Stimulated activated CD8-positive, alpha-beta memory T cell treated with anti-CD3 and anti-CD28 coated beads, Interleukin-2, amount 100 ng/mL, for 48 hours (primary cell): ENCODE data around the gene GAMT.
A peak's percentile ranks its signal among the peaks of the same experiment; 100 is the strongest.
"Not testable (repeated sequence)": the region's sequence is repeated elsewhere in the genome, so short reads cannot be mapped to it uniquely, and the experiment has no call there.

Experiments used
- DNase-seq, 2 donors: peaks; one replicate each; pipeline ENCODE4 v3.0.0-alpha.2; 2020; ENCODE audit warnings: low read depth in 2 of 2

The GAMT gene

GRCh38 chr19:1401138-1401888 is at the start of gene GAMT:
Gene GAMT (minus strand): TSS chr19:1401542. CDS start chr19:1401476, 66 bp downstream.
- DNase-seq = peak; percentile 39 to 49

- no peak for DNase-seq
Measured at GRCh38 chr19:1449467-1450442, 48.4 kb upstream of the GAMT start, which contains the start of gene APC2. Gene APC2 (plus strand): TSS chr19:1450121. CDS start chr19:1453002, 2,881 bp downstream.

- DNase-seq = no peak
Measured at GRCh38 chr19:1447944-1448343, 46.6 kb upstream of the GAMT start.

GRCh38 chr19:1447504-1447903 is 46.2 kb upstream of the GAMT start:
- no peak for DNase-seq

GRCh38 chr19:1446713-1447481 is 45.6 kb upstream of the GAMT start:
- no peak for DNase-seq

GRCh38 chr19:1445932-1446712 is 44.8 kb upstream of the GAMT start:
- no peak for DNase-seq

- DNase-seq = peak; percentile 75 to 77
Measured at GRCh38 chr19:1445185-1445931, 44.0 kb upstream of the GAMT start.

- no peak for DNase-seq
Measured at GRCh38 chr19:1441677-1442438, 40.5 kb upstream of the GAMT start.

- no peak for DNase-seq
Measured at GRCh38 chr19:1441022-1441426, 39.7 kb upstream of the GAMT start.

- no peak for DNase-seq
Measured at GRCh38 chr19:1440418-1440801, 39.1 kb upstream of the GAMT start.

- not testable (repeated sequence) for DNase-seq
Measured at GRCh38 chr19:1439525-1440417, 38.4 kb upstream of the GAMT start.

GRCh38 chr19:1438933-1439354 is 37.6 kb upstream of the GAMT start:
- DNase-seq = no peak

GRCh38 chr19:1438035-1438932 is 36.9 kb upstream of the GAMT start, which contains the start of gene RPS15:
Gene RPS15 (plus strand): TSS chr19:1438396. CDS start chr19:1438426, 30 bp downstream.
- DNase-seq = peak; percentile 92 to 93

- DNase-seq = no peak
Measured at GRCh38 chr19:1437609-1438008, 36.3 kb upstream of the GAMT start.

- no peak for DNase-seq
Measured at GRCh38 chr19:1435378-1435989, 34.1 kb upstream of the GAMT start.

- no peak for DNase-seq
Measured at GRCh38 chr19:1434577-1435060, 33.3 kb upstream of the GAMT start.

- no peak for DNase-seq
Measured at GRCh38 chr19:1434040-1434366, 32.7 kb upstream of the GAMT start.
